GM21515 (cell line): ENCODE measurements around the gene TMEM219.
"Not testable (repeated sequence)": the region's sequence is repeated elsewhere in the genome, so short reads cannot be mapped to it uniquely, and the experiment has no call there.

Experiments used
- ATAC-seq: cut with Tn5 transposase; IDR thresholded peaks from one replicate; pipeline ENCODE4 v1.9.1; 2021; ENCODE audit not compliant: unreplicated experiment

Gene TMEM219

DNA sequence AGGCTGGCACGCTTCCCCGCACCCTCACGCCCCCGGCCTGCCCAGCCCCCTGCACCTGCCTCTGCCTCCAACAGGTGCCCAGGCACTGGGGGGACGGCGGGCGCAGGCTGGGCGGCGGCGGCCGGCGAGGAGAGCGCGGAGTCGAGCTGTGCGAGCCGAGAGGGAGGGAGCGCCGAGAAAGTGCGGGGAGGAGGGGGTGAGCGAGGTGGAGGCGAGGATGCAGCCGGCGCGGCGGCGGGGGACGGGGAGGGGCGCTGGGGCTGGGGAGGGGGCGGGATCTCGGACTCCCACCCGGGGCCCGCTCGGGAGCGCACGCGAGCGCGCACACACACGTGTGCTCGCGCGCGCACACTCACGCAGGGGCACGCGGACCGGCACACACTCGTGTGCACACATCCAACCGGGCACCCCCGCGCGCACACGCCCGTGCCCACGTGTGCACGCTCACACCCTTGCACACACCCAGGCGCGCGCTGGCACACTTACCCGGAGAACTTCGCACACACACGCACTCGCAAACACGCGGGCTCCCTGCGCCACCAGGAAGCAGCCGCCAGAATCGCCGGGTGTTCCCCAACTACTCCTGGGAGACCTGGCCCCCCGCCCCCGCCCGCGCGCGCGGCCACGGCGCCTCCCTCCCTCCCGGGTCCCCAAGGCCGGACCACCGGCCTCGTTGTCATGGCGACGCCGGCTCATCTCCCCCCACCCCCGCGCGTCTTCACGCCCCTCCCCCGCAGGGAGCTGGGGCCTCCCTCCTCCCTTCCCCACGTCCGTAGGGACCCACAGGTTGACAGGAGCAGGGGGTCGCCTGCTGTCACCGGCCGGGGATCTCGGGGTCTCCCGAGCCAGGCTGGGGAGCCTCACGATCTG lies 49.2 kb downstream of the TMEM219 start, which contains the start of gene DOC2A:
Gene DOC2A (minus strand): TSS at position 184 of the 870 bp plus-strand sequence. CDS start 805 bp downstream, outside the sequence.
- no peak for ATAC-seq

DNA sequence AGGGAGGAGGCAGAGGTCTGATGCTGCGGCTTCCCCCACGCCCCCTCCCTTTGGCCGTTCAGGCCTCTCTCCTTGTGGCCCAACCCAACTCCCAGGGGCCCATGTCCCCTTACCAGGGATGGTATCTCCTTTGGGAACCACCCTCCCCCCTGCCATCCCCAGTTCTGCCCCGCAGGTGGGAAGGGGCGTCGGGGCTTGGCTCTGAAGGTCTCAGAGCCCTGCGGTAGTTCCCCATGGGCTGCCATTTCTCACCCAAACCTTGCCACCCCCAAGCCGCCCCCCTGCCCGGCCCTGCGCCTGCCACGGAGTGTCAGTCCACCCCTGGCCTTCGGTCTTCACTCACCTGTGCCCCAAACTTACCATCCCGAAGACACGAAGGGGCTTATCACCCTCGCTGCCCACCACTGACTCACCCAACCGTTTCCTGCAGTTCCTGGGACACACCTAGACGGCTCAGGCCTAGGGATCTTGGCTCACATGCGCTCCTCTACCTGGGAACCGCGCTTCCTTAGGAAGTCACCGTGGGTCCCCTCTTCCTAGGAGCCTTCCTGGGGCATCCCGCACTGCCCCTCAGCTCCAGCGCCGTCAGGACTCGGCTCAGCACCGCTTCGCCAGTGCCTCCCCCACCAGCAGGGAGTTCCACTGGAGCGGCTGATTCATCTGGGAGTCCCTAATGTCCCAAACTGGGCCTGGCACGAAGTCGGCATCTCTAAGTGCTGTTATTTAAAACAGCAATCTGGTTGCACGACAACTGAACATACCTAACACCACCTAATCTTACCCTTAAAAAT lies 50.0 kb downstream of the TMEM219 start:
- ATAC-seq, result no peak

DNA sequence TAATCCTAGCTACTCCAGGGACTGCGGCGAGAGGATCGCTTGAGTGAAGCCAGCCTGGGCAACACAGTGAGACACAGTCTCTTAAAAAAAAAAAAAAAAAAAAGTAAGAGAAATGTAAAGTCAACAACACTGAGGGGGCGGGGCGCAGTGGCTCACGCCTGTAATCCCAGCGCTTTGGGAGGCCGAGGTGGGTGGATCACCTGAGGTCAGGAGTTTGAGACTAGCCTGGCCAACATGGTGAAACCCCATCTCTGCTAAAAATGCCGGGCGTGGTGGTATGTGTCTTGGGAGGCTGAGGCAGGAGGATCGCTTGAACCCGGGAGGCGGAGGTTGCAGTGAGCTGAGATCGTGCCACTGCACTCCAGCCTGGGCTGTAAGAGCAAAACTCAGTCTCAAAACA lies 50.7 kb downstream of the TMEM219 start:
- not testable (repeated sequence) for ATAC-seq

DNA sequence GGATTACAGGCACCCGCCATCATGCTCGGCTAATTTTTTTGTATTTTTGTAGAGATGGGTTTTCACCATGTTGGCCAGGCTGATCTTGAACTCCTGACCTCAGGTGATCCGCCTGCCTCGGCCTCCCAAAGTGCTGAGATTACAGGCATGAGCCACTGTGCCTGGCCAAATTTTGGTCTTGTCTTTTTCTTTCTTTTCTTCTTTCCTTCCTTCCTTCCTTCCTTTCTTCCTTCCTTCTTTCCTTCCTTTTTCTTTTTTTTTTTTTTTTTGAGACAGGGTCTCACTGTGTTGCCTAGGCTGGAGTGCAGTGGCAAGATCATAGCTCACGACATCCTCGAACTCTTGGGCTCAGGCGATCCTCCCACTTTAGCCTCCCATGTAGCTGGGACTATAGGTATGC lies 53.6 kb downstream of the TMEM219 start:
- not testable (repeated sequence) for ATAC-seq

DNA sequence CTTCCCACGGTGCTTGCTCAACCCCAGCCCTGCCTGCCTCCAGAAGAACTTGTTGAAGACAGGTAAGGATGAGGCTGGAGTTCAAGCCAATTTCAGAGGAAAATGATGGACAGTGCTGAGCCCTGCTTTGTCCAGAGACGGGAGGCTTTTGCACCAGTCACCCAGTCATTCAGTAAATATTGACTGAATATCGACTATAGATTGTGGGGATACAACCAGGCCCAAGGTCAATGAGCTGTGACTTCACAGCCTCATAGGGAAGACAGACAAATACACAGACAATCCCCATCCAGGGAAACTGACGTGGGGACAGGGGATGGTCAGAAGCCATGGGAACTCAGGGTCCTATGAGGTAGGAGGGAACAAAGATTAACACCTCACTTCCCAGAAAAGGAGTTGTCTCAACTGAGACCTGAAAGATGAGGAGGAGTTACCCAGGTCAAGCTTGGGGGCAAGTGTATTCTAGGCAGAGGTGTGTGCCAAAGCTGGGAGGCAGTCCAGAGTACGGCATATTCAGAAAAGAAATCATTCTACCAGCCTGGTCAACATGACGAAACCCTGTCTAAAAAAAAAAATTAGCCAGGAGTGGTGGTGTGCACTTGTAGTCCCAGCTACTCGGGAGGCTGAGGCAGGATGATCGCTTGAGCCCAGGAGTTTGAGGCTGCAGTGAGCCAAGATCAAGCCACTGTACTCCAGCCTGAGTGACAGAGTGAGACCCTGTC lies 54.8 kb downstream of the TMEM219 start:
- no peak for ATAC-seq

DNA sequence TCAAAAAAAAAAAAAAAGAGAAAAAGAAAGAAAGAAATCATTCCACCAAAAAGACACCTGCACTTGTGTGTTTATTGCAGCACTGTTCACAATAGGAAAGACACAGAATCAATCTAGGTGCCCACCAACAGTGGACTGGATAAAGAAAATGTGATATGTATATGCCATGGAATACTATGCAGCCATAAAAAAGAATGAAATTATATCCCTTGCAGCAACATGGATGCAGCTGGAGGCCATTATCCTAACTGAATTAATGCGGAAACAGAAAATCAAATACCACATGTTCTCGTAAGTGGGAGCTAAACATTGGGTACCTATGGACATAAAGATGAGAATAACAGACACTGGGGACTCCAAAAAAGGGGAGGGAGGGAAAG lies 55.4 kb downstream of the TMEM219 start:
- ATAC-seq, result no peak

DNA sequence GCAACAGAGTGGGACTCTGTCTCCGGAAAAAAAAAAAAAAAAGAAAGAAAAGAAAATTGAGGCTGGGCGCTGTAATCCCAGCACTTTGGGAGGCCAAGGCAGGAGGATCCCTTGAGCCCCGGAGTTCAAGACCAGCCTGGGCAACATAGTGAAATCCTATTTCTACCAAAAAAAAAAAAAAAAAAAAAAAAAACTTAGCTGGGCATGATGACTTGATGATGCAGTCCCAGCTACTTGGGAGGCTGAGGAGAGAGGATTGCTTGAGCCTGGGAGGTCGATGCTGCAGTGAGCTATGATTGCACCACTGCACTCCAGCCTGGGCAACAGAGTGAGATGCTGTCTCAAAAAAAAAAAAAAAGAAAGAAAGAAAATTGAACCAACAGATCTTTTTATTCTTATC lies 56.1 kb downstream of the TMEM219 start:
- not testable (repeated sequence) for ATAC-seq

DNA sequence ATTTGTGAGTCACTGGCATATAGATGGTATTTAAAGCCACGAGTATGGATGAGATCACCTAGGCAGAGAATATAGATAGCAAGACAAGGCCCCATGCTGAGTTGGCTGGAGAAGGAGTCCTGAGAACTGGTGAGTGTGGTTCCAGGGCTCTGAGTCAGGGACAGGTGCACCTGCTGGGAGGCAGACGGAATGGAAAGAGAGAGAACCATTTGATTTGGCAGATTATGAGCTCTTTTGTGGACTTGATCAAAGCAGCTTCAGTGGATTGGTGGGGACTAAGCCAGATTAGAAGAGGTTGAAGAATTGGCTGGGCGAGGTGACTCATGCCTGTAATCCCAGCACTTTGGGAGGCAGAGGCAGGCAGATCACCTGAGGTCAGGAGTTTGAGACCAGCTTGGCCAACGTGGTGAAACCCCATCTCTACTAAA lies 56.9 kb downstream of the TMEM219 start:
- no peak for ATAC-seq
